Bronchial epithelial cell (primary cell): ENCODE data around the gene KIAA0232. TPM values are rescaled to one million over a fixed set of nuclear protein-coding genes. Genes with fewer than 3 reads are reported as not detected.

ENCODE experiments used
- DNase-seq: peaks from one replicate; pipeline ENCODE4 v3.0.0-alpha.2; 2010; ENCODE audit warnings: low read depth
- FAIRE-seq: peaks from 2 replicates; lab custom pipeline; 2011; peaks lifted over from hg19 to GRCh38; lab: Jason Lieb, UNC
- H3K27me3 ChIP-seq: 2 replicates; pipeline ENCODE4 v1.5.1; 2011; ENCODE audit warnings: low read length; ENCODE audit not compliant: control insufficient read depth, insufficient read depth
- H3K36me3 ChIP-seq: 2 replicates; pipeline ENCODE4 v1.5.1; 2011; ENCODE audit warnings: low read length; ENCODE audit not compliant: control insufficient read depth, insufficient read depth
- H3K4me3 ChIP-seq: 2 replicates; pipeline ENCODE4 v1.5.1; 2011; ENCODE audit warnings: mild to moderate bottlenecking, low read depth, low read length, control low read depth
- total RNA-seq: library from RNA; depleted of rRNA; stranded (reverse); fragments of >200 nt; gene quantifications from 2 replicates; pipeline ENCODE4 v1.2.1, GENCODE V29; 2014
- TF ChIP-seq, protein P1 (sequence below): IDR thresholded peaks from 2 replicates; pipeline ENCODE4 v1.5.1; 2011; ENCODE audit warnings: mild to moderate bottlenecking, moderate library complexity, low read length, control low read depth, inconsistent platforms; ENCODE audit not compliant: insufficient read depth, severe bottlenecking

The KIAA0232 gene
- total RNA-seq, 1 donor from 2014 or later, result 20.5 TPM

DNA sequence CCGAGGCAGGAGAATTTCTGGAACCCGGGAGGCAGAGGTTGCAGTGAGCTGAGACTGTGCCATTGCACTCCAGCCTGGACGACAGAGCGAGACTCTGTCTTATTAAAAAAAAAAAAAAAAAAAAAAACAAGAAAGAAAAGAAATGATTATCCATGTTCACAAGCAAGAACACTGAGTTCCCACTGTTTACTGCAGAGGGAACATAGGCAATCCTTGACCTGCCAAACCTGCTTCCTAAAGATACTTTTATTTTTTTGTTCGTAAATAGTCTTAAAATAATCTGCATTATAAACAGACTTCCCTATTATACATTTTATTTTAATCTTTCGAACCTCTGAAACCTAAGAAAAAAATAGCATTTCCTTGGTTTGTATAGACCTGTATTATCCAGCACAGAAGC is 76.5 kb downstream of the KIAA0232 start:
- peaks cover 5% of the 10 kb centered on the region for H3K36me3 ChIP-seq
- no peaks in the 10 kb centered on the region for H3K27me3 ChIP-seq
- FAIRE-seq (no peak), DNase-seq (no peak)
- TF ChIP-seq, protein P1, sequence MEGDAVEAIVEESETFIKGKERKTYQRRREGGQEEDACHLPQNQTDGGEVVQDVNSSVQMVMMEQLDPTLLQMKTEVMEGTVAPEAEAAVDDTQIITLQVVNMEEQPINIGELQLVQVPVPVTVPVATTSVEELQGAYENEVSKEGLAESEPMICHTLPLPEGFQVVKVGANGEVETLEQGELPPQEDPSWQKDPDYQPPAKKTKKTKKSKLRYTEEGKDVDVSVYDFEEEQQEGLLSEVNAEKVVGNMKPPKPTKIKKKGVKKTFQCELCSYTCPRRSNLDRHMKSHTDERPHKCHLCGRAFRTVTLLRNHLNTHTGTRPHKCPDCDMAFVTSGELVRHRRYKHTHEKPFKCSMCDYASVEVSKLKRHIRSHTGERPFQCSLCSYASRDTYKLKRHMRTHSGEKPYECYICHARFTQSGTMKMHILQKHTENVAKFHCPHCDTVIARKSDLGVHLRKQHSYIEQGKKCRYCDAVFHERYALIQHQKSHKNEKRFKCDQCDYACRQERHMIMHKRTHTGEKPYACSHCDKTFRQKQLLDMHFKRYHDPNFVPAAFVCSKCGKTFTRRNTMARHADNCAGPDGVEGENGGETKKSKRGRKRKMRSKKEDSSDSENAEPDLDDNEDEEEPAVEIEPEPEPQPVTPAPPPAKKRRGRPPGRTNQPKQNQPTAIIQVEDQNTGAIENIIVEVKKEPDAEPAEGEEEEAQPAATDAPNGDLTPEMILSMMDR, result no peak
- H3K4me3 ChIP-seq, result no peak overlapping the region

DNA sequence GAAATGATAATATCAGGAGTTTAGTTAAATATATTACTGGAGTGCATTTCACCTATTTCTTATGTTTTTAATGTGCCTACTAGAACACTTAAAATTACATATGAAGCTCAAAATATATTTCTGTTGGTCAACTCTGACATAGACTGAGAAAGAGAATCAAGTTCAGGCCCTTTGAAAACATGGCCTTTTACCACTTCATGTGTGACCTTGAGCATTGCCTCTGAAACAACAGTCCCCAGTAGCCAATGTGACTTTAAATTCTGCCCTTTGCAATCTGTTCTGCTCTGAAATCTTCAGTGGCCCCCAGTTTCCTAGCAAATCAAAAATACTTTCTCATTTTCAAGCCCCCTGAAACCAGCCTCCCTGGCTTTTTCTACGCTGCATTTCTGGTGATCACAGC is 77.0 kb downstream of the KIAA0232 start:
- H3K27me3 ChIP-seq, result no peaks in the 10 kb centered on the region
- FAIRE-seq (no peak), DNase-seq (no peak)
- H3K4me3 ChIP-seq, result no peak overlapping the region
- TF ChIP-seq, protein P1, result no peak
- peaks cover 5% of the 10 kb centered on the region for H3K36me3 ChIP-seq

DNA sequence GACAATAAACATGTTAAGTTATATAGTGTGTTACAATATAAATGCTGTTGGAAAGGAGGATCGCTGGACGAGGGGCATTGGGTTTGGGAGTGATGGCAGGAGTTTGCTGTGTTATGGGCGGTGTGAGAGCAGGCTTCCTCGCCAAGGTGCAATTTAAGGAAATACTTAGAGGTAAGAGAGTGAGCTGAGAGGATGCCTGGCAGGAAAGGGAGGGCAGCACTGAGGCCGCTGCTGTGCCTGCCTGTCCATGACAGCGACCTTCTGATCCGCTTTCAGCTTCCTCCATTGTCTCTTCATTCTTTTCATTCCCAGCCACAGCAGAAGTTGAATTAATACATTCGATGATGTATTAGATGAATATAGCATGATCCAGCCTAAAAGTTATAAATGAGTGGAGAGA is 85.9 kb downstream of the KIAA0232 start:
- TF ChIP-seq, protein P1, result no peak

DNA sequence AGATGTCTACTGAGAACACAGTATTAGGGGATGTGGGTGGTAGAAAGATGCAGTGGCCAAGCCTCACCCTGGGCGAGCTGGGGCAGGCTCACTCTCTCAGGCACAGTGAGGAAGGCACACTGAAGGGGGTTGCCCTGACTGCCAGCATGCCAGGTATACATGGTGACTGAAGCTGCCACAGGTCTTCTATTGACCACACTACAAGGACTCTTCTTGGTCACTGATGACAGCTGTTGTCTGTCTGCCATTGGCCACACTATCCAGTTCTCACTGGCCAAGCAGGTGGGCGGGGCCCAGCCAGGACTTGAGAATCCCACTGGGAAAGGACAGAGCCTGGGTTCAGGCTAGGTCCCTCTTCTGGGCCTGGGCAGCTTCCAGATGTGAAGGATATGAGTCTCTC is 87.4 kb downstream of the KIAA0232 start:
- H3K36me3 ChIP-seq, result peaks cover 17% of the 10 kb centered on the region
- no peak for FAIRE-seq
- peak; percentile 64 for DNase-seq

More for the DNA sequence above, 85.9 kb downstream of the KIAA0232 start:
- no peak for DNase-seq
- Histone ChIP-seq H3K27me3 (no peaks in the 10 kb centered on the region), H3K4me3 (no peak overlapping the region), H3K36me3 (peaks cover 10% of the 10 kb centered on the region)
- FAIRE-seq, result no peak

DNA sequence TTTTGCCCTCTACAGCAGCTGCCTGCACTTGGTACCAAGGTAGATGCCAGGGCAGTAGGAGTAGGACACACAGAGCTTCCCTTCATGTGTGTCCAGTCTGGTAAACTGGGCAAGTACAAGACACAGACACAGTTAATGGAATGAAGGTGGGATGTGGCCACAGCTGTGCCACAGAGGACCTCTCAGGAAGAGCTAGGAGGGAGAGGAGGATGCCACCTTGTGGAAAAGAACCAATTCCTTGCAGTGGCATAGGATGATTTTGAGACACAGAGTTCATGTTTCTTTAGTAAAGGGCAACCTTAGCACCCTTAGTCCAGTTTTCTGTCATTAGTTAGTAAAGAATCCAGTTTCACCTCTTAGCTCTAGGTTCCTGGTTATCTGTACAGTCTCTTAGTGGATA is 90.8 kb downstream of the KIAA0232 start:
- H3K36me3 ChIP-seq, result peaks cover 26% of the 10 kb centered on the region
- FAIRE-seq, result peak; percentile 50

More for the DNA sequence above, 87.4 kb downstream of the KIAA0232 start:
- Histone ChIP-seq H3K4me3 (no peak overlapping the region), H3K27me3 (no peaks in the 10 kb centered on the region)
- TF ChIP-seq, protein P1, result no peak

More for the DNA sequence above, 90.8 kb downstream of the KIAA0232 start:
- no peaks in the 10 kb centered on the region for H3K27me3 ChIP-seq
- TF ChIP-seq, protein P1, result peak; percentile 17
- DNase-seq, result peak; percentile 15
- no peak overlapping the region for H3K4me3 ChIP-seq
